GM18511 (cell line): ENCODE data around the gene ELL2.
A peak's percentile ranks its signal among the peaks of the same experiment; 100 is the strongest.
"Not testable (repeated sequence)": the region's sequence is repeated elsewhere in the genome, so short reads cannot be mapped to it uniquely, and the experiment has no call there.

Experiments
- ATAC-seq: cut with Tn5 transposase; IDR thresholded peaks from one replicate; pipeline ENCODE4 v1.9.1; 2021; ENCODE audit warnings: mild to moderate bottlenecking, moderate library complexity; ENCODE audit not compliant: unreplicated experiment

ELL2 gene

GRCh38 chr5:95841914-95842812 is 119.5 kb downstream of the ELL2 start:
- ATAC-seq = no peak

- ATAC-seq = no peak
These were observed 120.5 kb downstream of the ELL2 start for GRCh38 chr5:95840956-95841705.

GRCh38 chr5:95839658-95840057 is 122.0 kb downstream of the ELL2 start:
- ATAC-seq = no peak

GRCh38 chr5:95838556-95838955 is 123.1 kb downstream of the ELL2 start:
- ATAC-seq = no peak

- ATAC-seq = no peak
These were observed 123.6 kb downstream of the ELL2 start for GRCh38 chr5:95838001-95838520.

GRCh38 chr5:95837492-95837891 is 124.2 kb downstream of the ELL2 start:
- ATAC-seq = no peak

- ATAC-seq = not testable (repeated sequence)
These were observed 124.7 kb downstream of the ELL2 start for GRCh38 chr5:95836971-95837370.

GRCh38 chr5:95836544-95836943 is 125.1 kb downstream of the ELL2 start:
- peak; percentile 29 for ATAC-seq

- no peak for ATAC-seq
These were observed 125.8 kb downstream of the ELL2 start for GRCh38 chr5:95835682-95836385.
